Astrocyte (in vitro differentiated cells and primary cell): ENCODE measurements around the gene HOMER3. TPM values are rescaled to one million over a fixed set of nuclear protein-coding genes. Genes with fewer than 3 reads are reported as not detected.

Experiments used
- DNase-seq: peaks from one replicate; pipeline ENCODE4 v3.0.0-alpha.2; 2010; ENCODE audit warnings: low read depth
- FAIRE-seq: peaks from 2 replicates; lab custom pipeline; 2011; peaks lifted over from hg19 to GRCh38; lab: Jason Lieb, UNC
- H2AFZ ChIP-seq: 2 replicates; pipeline ENCODE4 v1.6.0; 2012; ENCODE audit warnings: low read depth, low read length, inconsistent platforms
- H3K27ac ChIP-seq: 2 replicates; pipeline ENCODE4 v1.5.1; 2011; ENCODE audit warnings: low read depth, low read length, inconsistent platforms
- H3K27me3 ChIP-seq: 2 replicates; pipeline ENCODE4 v1.6.0; 2011; ENCODE audit warnings: low read length, inconsistent platforms; ENCODE audit not compliant: insufficient read depth
- H3K36me3 ChIP-seq: 2 replicates; pipeline ENCODE4 v1.5.1; 2011; ENCODE audit warnings: low read length, inconsistent platforms; ENCODE audit not compliant: insufficient read depth
- H3K4me1 ChIP-seq: 2 replicates; pipeline ENCODE4 v1.5.1; 2011; ENCODE audit warnings: low read length, inconsistent platforms; ENCODE audit not compliant: insufficient read depth
- H3K4me2 ChIP-seq: 2 replicates; pipeline ENCODE4 v1.6.0; 2012; ENCODE audit warnings: low read length, inconsistent platforms
- H3K4me3 ChIP-seq: 2 replicates; pipeline ENCODE4 v1.5.1; 2011; ENCODE audit warnings: low read depth, mild to moderate bottlenecking, low read length, inconsistent platforms; ENCODE audit not compliant: insufficient read depth
- H3K79me2 ChIP-seq: 2 replicates; pipeline ENCODE4 v1.6.0; 2012; ENCODE audit warnings: mild to moderate bottlenecking, low read length, inconsistent platforms; ENCODE audit not compliant: insufficient read depth
- H3K9ac ChIP-seq: 2 replicates; pipeline ENCODE4 v1.6.0; 2012; ENCODE audit warnings: mild to moderate bottlenecking, low read length, inconsistent platforms
- H3K9me3 ChIP-seq: 2 replicates; pipeline ENCODE4 v1.5.1; 2012; ENCODE audit warnings: low read depth, mild to moderate bottlenecking, low read length, inconsistent platforms; ENCODE audit not compliant: insufficient read depth
- H4K20me1 ChIP-seq: 2 replicates; pipeline ENCODE4 v1.6.0; 2012; ENCODE audit warnings: low read length, inconsistent platforms; ENCODE audit not compliant: insufficient read depth
- H3K27ac Mint-ChIP-seq: one replicate; pipeline ENCODE4 v1.8.0; 2021; ENCODE audit warnings: mild to moderate bottlenecking, mixed read lengths; ENCODE audit not compliant: unreplicated experiment
- H3K27me3 Mint-ChIP-seq: one replicate; pipeline ENCODE4 v1.8.0; 2021; ENCODE audit warnings: low read depth, mixed read lengths; ENCODE audit not compliant: unreplicated experiment
- H3K36me3 Mint-ChIP-seq: one replicate; pipeline ENCODE4 v1.8.0; 2021; ENCODE audit warnings: low read depth, mixed read lengths; ENCODE audit not compliant: unreplicated experiment
- H3K4me1 Mint-ChIP-seq: one replicate; pipeline ENCODE4 v1.8.0; 2021; ENCODE audit warnings: low read depth, mixed read lengths; ENCODE audit not compliant: unreplicated experiment
- H3K4me3 Mint-ChIP-seq: one replicate; pipeline ENCODE4 v1.8.0; 2021; ENCODE audit warnings: mild to moderate bottlenecking, moderate library complexity, mixed read lengths; ENCODE audit not compliant: unreplicated experiment
- H3K9me3 Mint-ChIP-seq: one replicate; pipeline ENCODE4 v1.8.0; 2021; ENCODE audit warnings: mild to moderate bottlenecking, mixed read lengths; ENCODE audit not compliant: unreplicated experiment
- CTCF ChIP-seq: IDR thresholded peaks from 2 replicates; pipeline ENCODE4 v1.5.1; 2011; ENCODE audit warnings: low read depth, mild to moderate bottlenecking, inconsistent platforms, low read length, moderate library complexity; ENCODE audit not compliant: insufficient read depth
- EZH2 ChIP-seq: IDR thresholded peaks from 2 replicates; pipeline ENCODE4 v1.6.1; 2012; ENCODE audit warnings: mild to moderate bottlenecking, low read length, inconsistent platforms; ENCODE audit not compliant: insufficient read depth
- total RNA-seq: library from RNA; stranded (reverse); gene quantifications from 2 replicates; pipeline ENCODE4 v1.2.1, GENCODE V29; 2021

HOMER3 gene
- total RNA-seq, 1 donor from 2014 or later, result 41.9 TPM

GRCh38 chr19:18989316-18989715 lies 48.3 kb upstream of the HOMER3 start:
- H3K79me2 ChIP-seq, result no peaks in the 10 kb centered on the region
- H3K9me3 Mint-ChIP-seq, result no peaks in the 10 kb centered on the region
- H3K4me2 ChIP-seq, result no peak overlapping the region
- H4K20me1 ChIP-seq, result peaks cover 12% of the 10 kb centered on the region
- peak overlapping the region; percentile 26 for H3K27ac Mint-ChIP-seq
- H3K4me1 ChIP-seq, result no peaks in the 10 kb centered on the region
- TF ChIP-seq EZH2 (no peak), CTCF (no peak)
- no peak for FAIRE-seq
- no peak overlapping the region for H3K27ac ChIP-seq
- H3K4me3 Mint-ChIP-seq, result no peak overlapping the region
- H3K4me3 ChIP-seq, result no peak overlapping the region
- peaks cover 18% of the 10 kb centered on the region for H3K36me3 ChIP-seq
- no peak overlapping the region for H3K9ac ChIP-seq
- H3K27me3 Mint-ChIP-seq, result peaks cover 2% of the 10 kb centered on the region
- H3K9me3 ChIP-seq, result no peaks in the 10 kb centered on the region
- DNase-seq, result no peak
- H2AFZ ChIP-seq, result no peak overlapping the region
- peaks cover 3% of the 10 kb centered on the region for H3K27me3 ChIP-seq
- no peaks in the 10 kb centered on the region for H3K4me1 Mint-ChIP-seq
- H3K36me3 Mint-ChIP-seq, result peaks cover 19% of the 10 kb centered on the region

DNA sequence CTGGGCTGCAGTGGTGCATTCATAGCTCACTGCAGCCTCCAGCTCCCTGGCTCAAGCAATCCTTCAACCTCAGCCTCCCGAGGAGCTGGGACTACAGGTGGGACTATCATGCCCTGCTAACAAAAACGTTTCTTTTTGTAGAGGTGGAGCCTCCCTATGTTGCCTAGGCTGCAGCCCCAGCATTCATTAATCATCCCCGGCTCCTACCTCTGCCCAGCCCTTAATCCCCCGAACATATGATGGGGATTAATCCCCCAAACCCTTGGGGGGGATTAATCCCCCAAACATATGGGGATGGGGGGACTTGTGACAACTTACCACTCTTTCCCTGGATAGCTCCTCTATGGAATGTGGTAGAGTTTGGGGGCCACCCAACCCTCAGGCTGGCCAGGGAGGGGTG lies 46.4 kb upstream of the HOMER3 start:
- no peak overlapping the region for H3K27ac Mint-ChIP-seq
- TF ChIP-seq CTCF (no peak), EZH2 (no peak)
- Histone ChIP-seq H3K4me2 (no peak overlapping the region), H3K27me3 (peaks cover 13% of the 10 kb centered on the region), H3K4me1 (no peaks in the 10 kb centered on the region), H4K20me1 (peaks cover 11% of the 10 kb centered on the region), H3K36me3 (peaks cover under 1% of the 10 kb centered on the region), H3K79me2 (no peaks in the 10 kb centered on the region), H3K27ac (no peak overlapping the region), H2AFZ (no peak overlapping the region), H3K4me3 (no peak overlapping the region), H3K9me3 (no peaks in the 10 kb centered on the region), H3K9ac (no peak overlapping the region)
- no peaks in the 10 kb centered on the region for H3K9me3 Mint-ChIP-seq
- peaks cover 14% of the 10 kb centered on the region for H3K27me3 Mint-ChIP-seq
- FAIRE-seq (no peak), DNase-seq (no peak)
- no peaks in the 10 kb centered on the region for H3K4me1 Mint-ChIP-seq
- H3K36me3 Mint-ChIP-seq, result peaks cover 11% of the 10 kb centered on the region
- H3K4me3 Mint-ChIP-seq, result no peak overlapping the region

DNA sequence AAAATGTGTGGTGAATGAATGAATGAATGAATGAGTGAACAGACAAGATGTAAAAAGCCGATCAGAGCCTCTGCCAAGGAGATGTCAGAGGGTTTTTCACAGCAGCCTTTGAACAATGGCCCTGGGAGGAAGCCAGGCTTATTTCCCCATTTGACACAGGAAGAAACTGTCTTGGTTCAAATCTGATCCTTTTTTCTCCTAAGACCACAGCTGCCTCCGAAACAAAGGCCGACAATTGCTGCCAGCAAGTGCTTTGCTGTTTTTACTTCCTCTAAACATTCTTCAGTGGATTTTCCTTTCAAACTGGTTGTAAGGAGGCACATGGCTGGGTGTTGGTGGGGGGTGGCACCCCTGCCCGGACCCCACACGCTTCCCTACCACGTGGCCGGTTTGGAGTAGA lies 44.2 kb upstream of the HOMER3 start:
- FAIRE-seq, result no peak
- no peaks in the 10 kb centered on the region for H3K4me1 ChIP-seq
- no peaks in the 10 kb centered on the region for H3K79me2 ChIP-seq
- H3K36me3 ChIP-seq, result no peaks in the 10 kb centered on the region
- no peak overlapping the region for H3K4me2 ChIP-seq
- no peaks in the 10 kb centered on the region for H3K4me1 Mint-ChIP-seq
- peak overlapping the region; percentile 7 for H3K27ac Mint-ChIP-seq
- no peak overlapping the region for H2AFZ ChIP-seq
- H3K9ac ChIP-seq, result no peak overlapping the region
- peaks cover 11% of the 10 kb centered on the region for H4K20me1 ChIP-seq
- H3K9me3 Mint-ChIP-seq, result no peaks in the 10 kb centered on the region
- H3K9me3 ChIP-seq, result no peaks in the 10 kb centered on the region
- H3K4me3 Mint-ChIP-seq, result no peak overlapping the region
- H3K27ac ChIP-seq, result no peak overlapping the region
- no peak overlapping the region for H3K4me3 ChIP-seq
- TF ChIP-seq CTCF (no peak), EZH2 (no peak)
- DNase-seq, result no peak
- H3K27me3 Mint-ChIP-seq, result peaks cover 27% of the 10 kb centered on the region
- H3K36me3 Mint-ChIP-seq, result peaks cover 3% of the 10 kb centered on the region
- peaks cover 15% of the 10 kb centered on the region for H3K27me3 ChIP-seq
